BLaER1 treated with 17β-estradiol and CSF1 and Interleukin-3, amounts not matched to agents 10 nM and 100 nM (cell line): ENCODE measurements around the gene CSH1.
"Not testable (repeated sequence)": the region's sequence is repeated elsewhere in the genome, so short reads cannot be mapped to it uniquely, and the experiment has no call there.

Experiments used
- H3K27ac ChIP-seq, 11 experiments: shearing (Covaris generic); formaldehyde crosslinking; 2 replicates each; pipeline ENCODE4 v1.8.1; 2022
- H3K27me3 ChIP-seq, 11 experiments: shearing (Covaris generic); formaldehyde crosslinking; 2 replicates each; pipeline ENCODE4 v1.8.1; 2022
- H3K36me3 ChIP-seq, 11 experiments: shearing (Covaris generic); formaldehyde crosslinking; 2 replicates each; pipeline ENCODE4 v1.8.1; 2022
- H3K4me1 ChIP-seq, 10 experiments: shearing (Covaris generic); formaldehyde crosslinking; 2 replicates each; pipeline ENCODE4 v1.8.1; 2022
- H3K4me2 ChIP-seq, 11 experiments: shearing (Covaris generic); formaldehyde crosslinking; 2 replicates each; pipeline ENCODE4 v1.8.1; 2022
- H3K4me3 ChIP-seq, 10 experiments: shearing (Covaris generic); formaldehyde crosslinking; 2 replicates each; pipeline ENCODE4 v1.8.1; 2022
- H3K9ac ChIP-seq, 11 experiments: shearing (Covaris generic); formaldehyde crosslinking; 2 replicates each; pipeline ENCODE4 v1.8.1; 2022
- H3K9me3 ChIP-seq, 11 experiments: shearing (Covaris generic); formaldehyde crosslinking; replicated peaks in 1 of 11; 2 replicates each; pipeline ENCODE4 v1.8.1; 2022
- H4K20me1 ChIP-seq, 11 experiments: shearing (Covaris generic); formaldehyde crosslinking; 2 replicates each; pipeline ENCODE4 v1.8.1; 2022
- Cebpa-rat ChIP-seq, 11 experiments: shearing (Covaris generic); IDR thresholded peaks; 2 replicates each; pipeline ENCODE4 v1.8.1; 2022

The CSH1 gene

DNA sequence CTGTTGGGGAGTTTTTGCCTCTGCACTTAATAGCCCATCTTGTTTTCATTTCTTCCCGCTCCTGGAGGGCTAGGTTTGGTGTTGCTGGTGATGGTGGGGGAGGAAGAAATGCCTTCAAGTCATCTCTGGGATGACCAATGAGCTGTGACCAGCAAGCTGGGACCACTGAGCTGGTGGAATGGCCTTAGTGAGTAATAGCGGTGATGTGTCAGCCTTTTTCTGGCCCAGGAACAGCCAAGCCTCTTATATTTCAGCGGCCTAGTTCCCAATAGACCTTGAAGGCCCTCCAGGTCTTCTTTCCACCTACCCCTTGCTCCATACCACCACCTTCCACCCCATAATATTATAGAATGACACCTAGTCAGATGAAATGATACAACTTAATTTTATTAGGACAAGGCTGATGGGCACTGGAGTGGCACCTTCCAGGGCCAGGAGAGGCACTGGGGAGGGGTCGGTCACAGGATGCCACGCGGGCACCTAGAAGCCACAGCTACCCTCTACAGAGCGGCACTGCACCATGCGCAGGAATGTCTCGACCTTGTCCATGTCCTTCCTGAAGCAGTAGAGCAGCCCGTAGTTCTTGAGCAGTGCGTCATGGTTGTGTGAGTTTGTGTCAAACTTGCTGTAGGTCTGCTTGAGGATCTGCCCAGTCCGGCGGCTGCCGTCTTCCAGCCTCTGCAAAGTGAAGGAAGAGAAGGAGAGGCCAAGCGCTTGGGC, 24.6 kb downstream of the CSH1 start:
- not testable (repeated sequence) for H4K20me1 ChIP-seq, H3K36me3 ChIP-seq, H3K4me2 ChIP-seq

DNA sequence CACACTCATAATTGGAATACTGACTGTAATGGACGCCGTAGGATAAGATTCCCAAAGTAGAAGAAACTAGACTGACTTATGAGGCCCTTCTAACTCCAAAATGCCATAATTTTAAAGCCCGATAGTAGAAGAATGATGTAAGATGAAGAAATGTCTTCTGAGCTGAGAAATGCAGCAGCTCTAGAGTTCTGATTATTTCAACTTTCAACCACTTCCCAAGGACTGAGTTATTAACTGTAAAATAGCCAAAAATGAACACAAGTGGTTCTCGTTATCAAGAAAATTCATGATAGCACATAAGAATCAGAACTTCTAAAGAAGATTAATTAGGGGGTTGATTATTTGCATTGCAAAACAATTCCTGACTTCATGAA, 26.1 kb downstream of the CSH1 start:
- not testable (repeated sequence) for H4K20me1 ChIP-seq, H3K9me3 ChIP-seq, H3K4me3 ChIP-seq, H3K9ac ChIP-seq, H3K27ac ChIP-seq, H3K36me3 ChIP-seq, H3K27me3 ChIP-seq, H3K4me2 ChIP-seq
- H3K4me1 ChIP-seq: peaks cover 0 to 15% (median 7%) of the 10 kb centered on the region in 10 experiments; a peak in 12 of 20 replicates

More for the DNA sequence above, 24.6 kb downstream of the CSH1 start:
- H3K9ac ChIP-seq, H3K27me3 ChIP-seq, H3K9me3 ChIP-seq, H3K4me1 ChIP-seq, H3K4me3 ChIP-seq, H3K27ac ChIP-seq: not testable (repeated sequence)

DNA sequence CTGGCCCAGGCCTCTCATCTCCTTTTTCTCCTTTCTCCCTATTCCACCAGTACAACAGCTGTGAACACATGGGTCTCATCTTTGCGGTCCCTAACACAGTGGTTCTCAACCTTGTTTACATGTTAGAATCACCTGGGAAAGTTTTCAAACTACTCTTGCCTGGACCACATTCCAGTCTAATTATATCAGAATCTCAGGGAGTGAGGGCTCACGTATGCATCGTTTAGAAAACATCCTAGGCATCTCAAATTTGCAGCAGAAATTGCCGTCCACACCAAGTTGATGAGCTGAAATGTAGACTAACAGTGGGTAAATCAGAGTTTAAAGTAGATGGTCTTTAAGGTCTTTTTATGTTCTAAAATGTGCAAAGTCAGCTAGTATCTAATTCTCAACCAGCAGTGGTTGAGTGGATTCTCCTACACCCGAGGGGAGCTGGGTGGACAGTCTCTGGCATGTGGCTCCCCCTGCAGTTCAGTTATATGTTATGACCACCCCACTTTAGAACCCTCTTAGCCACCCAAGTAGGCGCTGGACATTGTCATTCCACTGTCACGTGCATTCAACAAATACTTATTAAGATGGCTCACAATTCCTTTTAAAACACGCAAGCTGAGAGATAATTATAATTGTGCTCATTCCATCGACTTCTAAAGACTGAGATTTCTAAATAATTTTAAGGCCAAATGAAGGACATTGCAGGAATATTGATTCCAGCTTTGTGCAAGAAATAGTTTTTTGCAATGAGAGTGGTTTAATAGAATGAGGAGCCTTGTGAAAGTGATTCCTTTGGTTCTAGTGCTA, 26.7 kb downstream of the CSH1 start:
- H3K36me3 ChIP-seq, H3K27ac ChIP-seq, H4K20me1 ChIP-seq, H3K9ac ChIP-seq, H3K9me3 ChIP-seq, H3K4me2 ChIP-seq, H3K4me3 ChIP-seq, H3K27me3 ChIP-seq: not testable (repeated sequence)
- H3K4me1 ChIP-seq: peaks cover 0 to 15% (median 7%) of the 10 kb centered on the region in 10 experiments; a peak in 12 of 20 replicates

DNA sequence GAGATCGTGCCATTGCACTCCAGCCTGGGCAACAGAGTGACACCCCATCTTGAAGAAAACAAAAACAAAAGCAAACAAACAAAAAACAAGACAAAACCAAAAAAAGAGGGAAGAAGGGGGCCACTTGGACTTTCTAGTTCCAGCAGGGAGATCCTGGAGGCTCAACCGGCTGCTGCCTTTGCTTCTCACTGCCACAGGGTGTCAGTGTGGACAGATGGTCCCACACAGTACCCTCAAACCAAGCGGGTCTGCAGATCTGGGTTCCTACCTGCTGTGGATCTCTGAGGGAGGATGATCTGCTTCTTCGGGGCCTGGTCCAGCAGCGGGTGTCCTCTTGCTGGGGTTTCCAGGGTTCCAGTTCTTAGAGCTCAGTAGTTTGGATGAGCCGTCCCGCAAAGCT, 29.7 kb downstream of the CSH1 start:
- H3K27ac ChIP-seq, H3K36me3 ChIP-seq, H3K9ac ChIP-seq, H3K4me3 ChIP-seq, H3K9me3 ChIP-seq, H3K4me2 ChIP-seq, H4K20me1 ChIP-seq, H3K27me3 ChIP-seq: not testable (repeated sequence)
- peaks cover 0 to 15% (median 6%) of the 10 kb centered on the region in 10 experiments; a peak in 12 of 20 replicates for H3K4me1 ChIP-seq

DNA sequence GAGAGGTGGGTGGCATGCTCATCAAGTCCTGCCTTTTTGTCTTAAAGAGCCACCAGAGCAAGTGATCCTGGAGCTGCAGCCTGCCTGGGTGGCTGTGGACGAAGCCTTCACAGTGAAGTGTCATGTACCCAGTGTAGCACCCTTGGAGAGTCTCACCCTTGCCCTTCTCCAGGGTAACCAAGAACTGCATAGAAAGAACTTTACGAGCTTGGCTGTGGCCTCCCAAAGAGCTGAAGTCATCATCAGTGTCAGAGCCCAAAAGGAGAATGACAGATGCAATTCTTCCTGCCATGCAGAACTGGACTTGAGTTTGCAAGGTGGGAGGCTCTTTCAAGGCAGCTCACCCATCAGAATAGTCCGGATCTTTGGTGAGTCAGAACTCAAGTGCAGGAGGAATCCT, 37.1 kb downstream of the CSH1 start:
- Histone ChIP-seq H4K20me1 (no peaks in the 10 kb centered on the region), H3K27me3 (no peaks in the 10 kb centered on the region), H3K9me3 (no peaks in the 10 kb centered on the region), H3K36me3 (no peaks in the 10 kb centered on the region), H3K4me1 (no peaks in the 10 kb centered on the region), H3K4me2 (no peak overlapping the region), H3K9ac (no peak overlapping the region), H3K4me3 (no peak overlapping the region), H3K27ac (no peak overlapping the region)
- TF ChIP-seq Cebpa-rat (IDR thresholded peaks at IDR 0.05): no peak

DNA sequence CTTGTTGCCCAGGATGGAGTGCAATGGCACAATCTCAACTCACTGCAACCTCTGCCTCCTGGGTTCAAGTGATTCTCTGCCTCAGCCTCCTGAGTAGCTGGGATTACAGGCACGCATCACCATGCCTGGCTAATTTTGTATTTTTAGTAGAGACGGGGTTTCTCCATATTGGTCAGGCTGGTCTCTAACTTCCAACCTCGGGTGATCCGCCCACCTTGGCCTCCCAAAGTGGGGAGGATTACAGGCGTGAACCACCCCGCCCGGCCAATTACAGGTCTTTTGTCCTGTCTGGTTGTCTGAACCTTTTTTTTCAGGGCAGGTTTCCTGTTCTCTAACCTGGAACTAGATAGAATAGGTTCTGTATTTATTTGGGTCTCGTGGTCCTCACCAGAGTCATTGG, 39.9 kb downstream of the CSH1 start:
- not testable (repeated sequence) for H3K9me3 ChIP-seq, H3K27me3 ChIP-seq, H4K20me1 ChIP-seq, H3K4me3 ChIP-seq, H3K4me2 ChIP-seq, H3K36me3 ChIP-seq, H3K9ac ChIP-seq, H3K4me1 ChIP-seq, H3K27ac ChIP-seq

DNA sequence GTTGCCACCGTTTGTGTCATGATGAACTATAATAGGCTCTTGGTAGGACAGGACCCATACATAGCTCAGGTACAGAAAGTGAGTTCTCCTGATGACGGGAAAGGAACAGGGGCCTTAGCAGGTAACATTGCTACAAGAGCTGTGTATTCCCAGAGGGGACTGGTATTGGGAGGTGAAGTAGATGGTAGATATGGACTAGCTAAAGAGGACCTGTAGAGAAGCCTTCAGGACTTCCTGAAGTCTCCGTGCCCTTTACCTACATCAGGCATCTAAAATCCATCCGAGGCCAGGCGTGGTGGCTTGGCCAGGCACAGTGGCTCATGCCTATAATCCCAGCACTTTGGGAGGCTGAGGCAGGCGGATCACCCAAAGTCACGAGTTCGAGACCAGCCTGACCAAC, 41.2 kb downstream of the CSH1 start:
- no peaks in the 10 kb centered on the region for H3K9me3 ChIP-seq
- H4K20me1 ChIP-seq: no peaks in the 10 kb centered on the region
- no peak overlapping the region for H3K4me2 ChIP-seq
- H3K27me3 ChIP-seq: no peaks in the 10 kb centered on the region
- H3K4me1 ChIP-seq: no peaks in the 10 kb centered on the region
- no peak for TF ChIP-seq Cebpa-rat (IDR thresholded peaks at IDR 0.05)
- H3K4me3 ChIP-seq: no peak overlapping the region
- H3K9ac ChIP-seq: no peak overlapping the region
- H3K27ac ChIP-seq: no peak overlapping the region
- H3K36me3 ChIP-seq: no peaks in the 10 kb centered on the region

DNA sequence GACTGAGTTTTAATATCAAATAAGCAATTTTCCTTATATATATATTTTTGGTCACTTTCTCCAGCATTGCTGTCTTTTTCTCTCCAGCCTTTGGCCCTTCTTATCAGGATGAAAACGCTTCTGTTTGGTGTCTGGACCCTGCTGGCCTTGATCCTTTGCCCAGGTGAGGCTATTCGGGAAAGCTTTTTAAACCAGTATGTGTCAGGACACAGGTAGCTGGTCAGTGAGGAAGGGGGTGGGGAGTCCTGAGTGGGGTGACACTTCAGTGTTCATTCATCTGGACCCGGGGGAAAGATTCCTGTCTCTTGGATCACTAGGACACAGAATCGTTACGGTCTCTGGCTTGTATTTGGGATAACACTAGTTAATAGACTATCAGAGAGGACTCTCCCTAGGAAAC, 41.7 kb downstream of the CSH1 start:
- Histone ChIP-seq H4K20me1 (no peaks in the 10 kb centered on the region), H3K27me3 (no peaks in the 10 kb centered on the region), H3K4me2 (no peak overlapping the region), H3K9ac (no peak overlapping the region), H3K27ac (no peak overlapping the region), H3K4me3 (no peak overlapping the region), H3K9me3 (peaks cover 0 to 1% (median 0%) of the 10 kb centered on the region in 11 experiments; a peak in 4 of 22 replicates), H3K4me1 (no peaks in the 10 kb centered on the region), H3K36me3 (no peaks in the 10 kb centered on the region)
- no peak for TF ChIP-seq Cebpa-rat (IDR thresholded peaks at IDR 0.05)

DNA sequence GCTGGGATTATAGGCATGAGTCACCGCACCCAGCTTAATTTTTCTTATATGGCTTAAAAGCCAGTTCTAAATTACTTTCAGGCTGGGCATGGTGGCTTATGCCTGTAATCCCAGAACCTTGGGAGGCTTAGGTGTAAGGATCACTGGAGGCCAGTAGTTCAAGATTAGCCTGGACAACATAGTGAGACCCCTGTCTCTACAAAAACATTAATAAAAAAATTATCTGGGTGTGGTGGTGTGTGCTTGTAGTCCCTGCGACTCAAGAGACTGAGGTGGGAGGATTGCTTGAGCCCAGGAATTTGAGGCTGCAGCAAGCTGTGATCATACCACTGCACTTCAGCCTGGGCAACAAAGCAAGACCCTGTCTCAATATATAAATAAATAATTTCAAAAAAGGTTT, 43.1 kb downstream of the CSH1 start:
- TF ChIP-seq Cebpa-rat (IDR thresholded peaks at IDR 0.05): no peak
- H3K27me3 ChIP-seq: no peaks in the 10 kb centered on the region
- no peaks in the 10 kb centered on the region for H4K20me1 ChIP-seq
- no peak overlapping the region for H3K4me3 ChIP-seq
- H3K9me3 ChIP-seq: peaks cover 3 to 16% (median 13%) of the 10 kb centered on the region in 11 experiments; a peak in 18 of 22 replicates
- H3K9ac ChIP-seq: no peak overlapping the region
- H3K4me1 ChIP-seq: no peaks in the 10 kb centered on the region
- H3K36me3 ChIP-seq: no peaks in the 10 kb centered on the region
- no peak overlapping the region for H3K27ac ChIP-seq
- H3K4me2 ChIP-seq: no peak overlapping the region

DNA sequence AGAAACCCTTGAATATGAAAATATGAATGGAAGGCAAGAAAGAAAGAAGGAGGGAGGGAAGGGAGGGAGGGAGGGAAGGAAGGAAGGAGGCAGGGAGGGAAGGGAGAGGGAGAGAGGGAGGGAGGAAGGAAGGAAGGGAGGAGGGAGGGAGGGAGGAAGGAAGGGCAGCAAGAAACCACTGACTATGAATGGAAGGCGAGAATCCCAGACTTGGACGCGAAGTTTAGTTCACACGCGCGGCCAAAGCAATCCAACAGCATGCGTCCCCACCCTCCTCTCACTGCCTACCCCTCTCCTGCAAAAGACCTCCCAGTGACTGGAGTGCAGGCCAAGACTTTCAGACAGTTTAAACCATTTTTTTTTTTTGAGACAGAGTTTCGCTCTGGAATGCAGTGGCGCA, 46.0 kb downstream of the CSH1 start:
- TF ChIP-seq Cebpa-rat (IDR thresholded peaks at IDR 0.05): no peak
- Histone ChIP-seq H3K9ac (no peak overlapping the region), H3K4me2 (no peak overlapping the region; a peak in 1 of 22 replicates)

More for the DNA sequence above, 46.0 kb downstream of the CSH1 start:
- Histone ChIP-seq H3K27me3 (no peaks in the 10 kb centered on the region), H4K20me1 (no peaks in the 10 kb centered on the region), H3K36me3 (no peaks in the 10 kb centered on the region), H3K4me1 (peaks cover 0 to 6% (median 3%) of the 10 kb centered on the region in 10 experiments; a peak in 10 of 20 replicates), H3K27ac (no peak overlapping the region), H3K4me3 (no peak overlapping the region), H3K9me3 (peaks cover 6 to 21% (median 18%) of the 10 kb centered on the region in 11 experiments; a peak in 18 of 22 replicates)
